ENCODE results near the gene FNBP1.
"Not testable (repeated sequence)": the region's sequence is repeated elsewhere in the genome, so short reads cannot be mapped to it uniquely, and the experiment has no call there.

The FNBP1 gene

DNA sequence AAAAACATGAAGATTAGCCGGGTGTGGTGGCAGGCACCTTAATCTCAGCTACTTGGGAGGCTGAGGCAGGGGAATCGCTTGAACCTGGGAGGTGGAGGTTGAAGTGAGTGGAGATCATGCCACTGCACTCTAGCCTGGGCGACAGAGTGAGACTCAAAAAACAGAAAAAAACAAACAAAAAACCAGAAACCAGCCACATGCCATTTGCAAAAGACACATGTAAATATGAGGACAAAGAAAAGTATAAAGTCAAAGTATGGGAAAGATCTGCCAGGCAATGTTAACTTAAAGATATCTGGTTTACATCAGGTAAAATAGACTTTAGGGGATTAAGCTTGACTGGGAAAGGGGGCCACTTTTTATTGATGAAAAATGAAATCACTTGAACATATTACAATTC, 90.7 kb downstream of the FNBP1 start:
- H3K4me3 ChIP-seq (ENCODE audit: low read depth, low read length): no peak overlapping the region
- DNase-seq (ENCODE audit: low read depth): no peak
- TF ChIP-seq, protein P1, sequence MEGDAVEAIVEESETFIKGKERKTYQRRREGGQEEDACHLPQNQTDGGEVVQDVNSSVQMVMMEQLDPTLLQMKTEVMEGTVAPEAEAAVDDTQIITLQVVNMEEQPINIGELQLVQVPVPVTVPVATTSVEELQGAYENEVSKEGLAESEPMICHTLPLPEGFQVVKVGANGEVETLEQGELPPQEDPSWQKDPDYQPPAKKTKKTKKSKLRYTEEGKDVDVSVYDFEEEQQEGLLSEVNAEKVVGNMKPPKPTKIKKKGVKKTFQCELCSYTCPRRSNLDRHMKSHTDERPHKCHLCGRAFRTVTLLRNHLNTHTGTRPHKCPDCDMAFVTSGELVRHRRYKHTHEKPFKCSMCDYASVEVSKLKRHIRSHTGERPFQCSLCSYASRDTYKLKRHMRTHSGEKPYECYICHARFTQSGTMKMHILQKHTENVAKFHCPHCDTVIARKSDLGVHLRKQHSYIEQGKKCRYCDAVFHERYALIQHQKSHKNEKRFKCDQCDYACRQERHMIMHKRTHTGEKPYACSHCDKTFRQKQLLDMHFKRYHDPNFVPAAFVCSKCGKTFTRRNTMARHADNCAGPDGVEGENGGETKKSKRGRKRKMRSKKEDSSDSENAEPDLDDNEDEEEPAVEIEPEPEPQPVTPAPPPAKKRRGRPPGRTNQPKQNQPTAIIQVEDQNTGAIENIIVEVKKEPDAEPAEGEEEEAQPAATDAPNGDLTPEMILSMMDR (conservative IDR thresholded peaks at IDR 0.05; ENCODE audit: low read depth, low read length): no peak

GRCh38 chr9:129949821-129950220, 93.2 kb downstream of the FNBP1 start:
- DNase-seq (ENCODE audit: low read depth): no peak
- TF ChIP-seq, protein P1 (conservative IDR thresholded peaks at IDR 0.05; ENCODE audit: low read depth, low read length): no peak
- no peak overlapping the region for H3K4me3 ChIP-seq (ENCODE audit: low read depth, low read length)

DNA sequence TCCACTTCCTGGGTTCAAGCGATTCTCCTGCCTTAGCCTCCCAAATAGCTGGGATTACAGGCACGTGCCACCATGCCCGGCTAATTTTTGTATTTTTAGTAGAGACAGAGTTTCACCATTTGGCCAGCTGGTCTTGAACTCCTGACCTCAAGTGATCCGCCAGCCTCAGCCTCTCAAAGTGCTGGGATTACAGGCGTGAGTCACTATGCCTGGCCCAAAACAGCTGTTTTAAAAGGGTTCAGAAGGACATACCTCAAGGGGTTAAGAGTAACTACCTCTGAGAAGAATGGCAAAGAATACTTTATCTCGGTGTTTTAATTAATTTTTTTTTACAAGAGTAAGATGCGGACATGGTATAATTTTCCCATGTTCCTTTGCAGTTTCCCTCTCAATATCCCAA, 94.4 kb downstream of the FNBP1 start:
- DNase-seq (ENCODE audit: low read depth); H3K4me3 ChIP-seq (ENCODE audit: low read depth, low read length): not testable (repeated sequence)

GRCh38 chr9:129946246-129946995, 96.6 kb downstream of the FNBP1 start:
- H3K4me3 ChIP-seq (ENCODE audit: low read depth, low read length): no peak overlapping the region
- no peak for DNase-seq (ENCODE audit: low read depth)
- TF ChIP-seq, protein P1 (conservative IDR thresholded peaks at IDR 0.05; ENCODE audit: low read depth, low read length): no peak

- TF ChIP-seq, protein P1 (conservative IDR thresholded peaks at IDR 0.05; ENCODE audit: low read depth, low read length): no peak
- no peak overlapping the region for H3K4me3 ChIP-seq (ENCODE audit: low read depth, low read length)
- no peak for DNase-seq (ENCODE audit: low read depth)
Measured at GRCh38 chr9:129945314-129945713, 97.7 kb downstream of the FNBP1 start.

- DNase-seq (ENCODE audit: low read depth): no peak
- TF ChIP-seq, protein P1 (conservative IDR thresholded peaks at IDR 0.05; ENCODE audit: low read depth, low read length): no peak
- H3K4me3 ChIP-seq (ENCODE audit: low read depth, low read length): no peak overlapping the region
Measured at GRCh38 chr9:129944506-129945116, 98.4 kb downstream of the FNBP1 start.

DNA sequence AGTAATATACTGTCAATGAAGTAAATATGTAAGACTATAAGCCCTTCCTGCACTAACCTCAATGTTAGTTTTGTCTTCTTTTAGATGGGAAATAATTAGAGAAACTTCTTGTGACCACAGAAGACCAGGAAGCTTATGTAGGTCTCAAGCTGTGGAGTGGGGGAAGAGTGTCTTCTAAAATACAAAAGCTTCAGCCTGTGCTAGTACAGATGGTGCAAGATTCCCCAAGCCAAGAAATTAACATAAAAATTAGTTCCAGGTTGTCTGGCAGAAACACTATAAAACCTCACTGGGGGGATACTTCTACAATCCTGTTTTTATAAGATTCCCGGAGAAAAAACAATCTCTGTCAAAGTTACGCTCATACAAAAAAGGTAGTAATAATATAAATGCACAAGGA, 103.6 kb downstream of the FNBP1 start:
- no peak overlapping the region for H3K4me3 ChIP-seq (ENCODE audit: low read depth, low read length)
- no peak for DNase-seq (ENCODE audit: low read depth)
- TF ChIP-seq, protein P1 (conservative IDR thresholded peaks at IDR 0.05; ENCODE audit: low read depth, low read length): no peak

Measured in choroid plexus epithelial cell (primary cell).